GM13977 (cell line): ENCODE measurements around the gene RNF222.
"Not testable (repeated sequence)": the region's sequence is repeated elsewhere in the genome, so short reads cannot be mapped to it uniquely, and the experiment has no call there.

Experiments used
- DNase-seq: peaks from one replicate; pipeline ENCODE4 v3.0.0; 2012; ENCODE audit warnings: low spot score
- CTCF ChIP-seq: IDR thresholded peaks from 2 replicates; pipeline ENCODE4 v1.5.1; 2012; ENCODE audit warnings: mild to moderate bottlenecking, control low read depth; ENCODE audit not compliant: insufficient read depth; ENCODE audit errors: extremely low read depth, missing control alignments
- in situ Hi-C: fragments of 300-500 bp; cut with MboI; formaldehyde crosslinking; loops from one replicate; pipeline ENCODE4 v1.12.0; 2022; ENCODE audit warnings: low sequenced_read_pairs, low pct_unique_long_range_greater_than_20kb, mixed read lengths, inconsistent platforms; ENCODE audit not compliant: unreplicated experiment

The RNF222 gene

DNA sequence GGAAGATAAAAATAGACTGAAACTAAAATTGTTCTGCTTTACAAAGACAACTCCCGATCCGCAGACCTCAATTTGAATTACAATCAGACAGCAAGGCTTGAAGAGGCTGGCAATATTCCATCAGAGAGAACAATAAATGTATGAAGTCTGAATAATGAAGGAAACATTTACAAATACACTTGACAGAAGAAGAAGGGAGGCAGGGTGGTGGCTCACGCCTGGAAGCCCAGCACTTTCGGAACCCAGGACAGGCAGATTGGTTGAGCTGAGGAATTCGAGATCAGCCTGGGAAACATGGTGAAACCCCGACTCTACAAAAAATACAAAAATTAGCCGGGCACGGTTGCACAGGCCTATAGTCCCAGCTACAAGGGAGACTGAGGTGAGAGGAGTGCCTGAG is 43.4 kb downstream of the RNF222 start:
- TF ChIP-seq CTCF = no peak
- no peak for DNase-seq
- in situ Hi-C loops = no loop called here

- no peak for TF ChIP-seq CTCF
- in situ Hi-C loops = no loop called here
- DNase-seq = no peak
Observed at GRCh38 chr17:8353736-8354135, 43.9 kb downstream of the RNF222 start.

GRCh38 chr17:8350339-8350738 is 47.3 kb downstream of the RNF222 start:
- TF ChIP-seq CTCF = no peak
- DNase-seq = no peak
- in situ Hi-C loops = no loop called here

DNA sequence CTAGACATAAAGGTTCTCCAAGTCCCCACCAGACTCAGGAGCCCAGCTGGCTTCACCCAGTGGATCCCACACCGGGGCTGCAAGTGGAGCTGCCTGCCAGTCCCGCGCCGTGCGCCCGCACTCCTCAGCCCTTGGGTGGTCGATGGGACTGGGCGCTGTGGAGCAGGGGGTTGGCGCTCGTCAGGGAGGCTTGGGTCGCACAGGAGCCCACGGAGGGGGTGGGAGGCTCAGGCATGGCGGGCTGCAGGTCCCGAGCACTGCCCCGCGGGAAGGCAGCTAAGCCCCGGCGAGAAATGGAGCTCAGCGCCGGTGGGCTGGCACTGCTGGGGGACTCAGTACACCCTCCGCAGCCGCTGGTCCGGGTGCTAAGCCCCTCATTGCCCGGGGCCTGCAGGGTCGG is 50.6 kb downstream of the RNF222 start:
- DNase-seq, in situ Hi-C loops: not testable (repeated sequence)

DNA sequence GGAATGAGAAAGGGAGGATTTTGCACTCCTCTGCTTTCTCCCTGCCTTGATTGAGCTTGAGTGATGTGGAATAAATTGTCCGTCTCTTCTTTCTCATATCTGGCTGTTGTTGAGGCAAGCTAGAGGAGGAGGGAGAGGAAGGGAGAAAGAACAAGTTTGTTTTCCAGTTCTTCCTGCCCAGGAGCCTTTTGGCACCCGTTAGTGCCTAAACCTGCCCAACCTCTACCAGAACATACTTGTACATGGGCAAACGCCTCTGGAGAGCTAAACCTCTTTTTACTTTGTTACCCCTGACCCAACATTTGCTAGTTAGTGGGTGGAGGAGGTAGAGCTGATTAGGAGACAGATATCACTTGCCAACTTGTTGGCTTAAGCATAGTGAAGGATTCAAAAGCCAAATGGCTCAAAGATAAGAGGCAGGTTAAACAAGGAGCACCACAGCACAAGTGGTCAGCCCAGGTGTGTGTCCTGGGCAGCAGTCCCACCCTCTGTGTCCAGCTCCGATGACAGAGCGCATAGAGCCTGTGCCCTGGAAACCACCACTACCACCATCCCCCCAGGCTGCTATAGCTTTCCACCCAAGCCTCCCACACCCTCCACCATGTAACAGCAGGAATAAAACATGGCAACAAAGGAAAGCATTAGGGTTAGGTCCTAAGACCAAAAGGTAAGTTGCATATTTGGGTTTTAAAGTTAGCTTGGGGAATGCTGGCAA is 51.5 kb downstream of the RNF222 start:
- in situ Hi-C loops = no loop called here
- no peak for DNase-seq
- no peak for TF ChIP-seq CTCF

GRCh38 chr17:8345052-8345690 is 52.5 kb downstream of the RNF222 start:
- no peak for DNase-seq
- in situ Hi-C loops = no loop called here
- no peak for TF ChIP-seq CTCF

- in situ Hi-C loops = no loop called here
- no peak for TF ChIP-seq CTCF
- DNase-seq = no peak
Observed at GRCh38 chr17:8341456-8341855, 56.2 kb downstream of the RNF222 start.
